ENCODE results near the gene SLC14A1. TPM values are rescaled to one million over a fixed set of nuclear protein-coding genes. Genes with fewer than 3 reads are reported as not detected.

Gene SLC14A1
- total RNA-seq, 1 experiment from 2014 or later = 4.6 TPM

DNA sequence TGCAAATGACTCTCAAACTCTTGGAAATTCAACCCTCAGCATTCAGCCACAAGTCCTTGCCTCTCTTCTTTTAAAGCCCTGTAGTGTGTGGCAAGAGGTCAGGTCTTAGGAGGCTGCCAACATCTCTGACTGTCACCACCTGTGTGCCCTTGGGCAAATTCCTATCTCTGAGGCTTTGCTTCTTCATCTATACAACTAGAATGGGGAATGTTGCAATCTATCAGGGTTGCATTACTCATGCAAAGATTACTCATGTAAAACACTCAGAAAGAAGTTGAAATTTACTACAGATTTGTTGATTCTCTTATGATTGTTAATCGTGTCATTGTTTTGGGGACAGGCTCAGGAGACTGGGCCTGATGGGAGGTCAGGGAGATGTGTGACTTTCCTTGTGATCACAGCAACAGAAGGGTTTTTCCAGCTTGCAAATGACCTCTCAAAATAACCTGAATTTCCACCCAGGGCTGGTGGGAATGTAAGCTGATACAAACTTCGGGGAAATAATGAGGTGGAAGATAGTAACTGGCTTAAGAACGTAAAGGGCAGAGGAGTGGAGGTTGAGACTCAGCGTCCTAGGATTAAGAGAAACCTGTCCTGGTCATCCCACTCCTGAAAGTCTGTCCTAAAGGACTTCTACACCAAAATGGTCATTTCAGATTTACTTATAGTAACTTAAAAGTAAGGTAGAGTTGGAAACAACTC, 69.4 kb downstream of the SLC14A1 start:
- peak; percentile 100 for DNase-seq (ENCODE audit: low read depth)

DNA sequence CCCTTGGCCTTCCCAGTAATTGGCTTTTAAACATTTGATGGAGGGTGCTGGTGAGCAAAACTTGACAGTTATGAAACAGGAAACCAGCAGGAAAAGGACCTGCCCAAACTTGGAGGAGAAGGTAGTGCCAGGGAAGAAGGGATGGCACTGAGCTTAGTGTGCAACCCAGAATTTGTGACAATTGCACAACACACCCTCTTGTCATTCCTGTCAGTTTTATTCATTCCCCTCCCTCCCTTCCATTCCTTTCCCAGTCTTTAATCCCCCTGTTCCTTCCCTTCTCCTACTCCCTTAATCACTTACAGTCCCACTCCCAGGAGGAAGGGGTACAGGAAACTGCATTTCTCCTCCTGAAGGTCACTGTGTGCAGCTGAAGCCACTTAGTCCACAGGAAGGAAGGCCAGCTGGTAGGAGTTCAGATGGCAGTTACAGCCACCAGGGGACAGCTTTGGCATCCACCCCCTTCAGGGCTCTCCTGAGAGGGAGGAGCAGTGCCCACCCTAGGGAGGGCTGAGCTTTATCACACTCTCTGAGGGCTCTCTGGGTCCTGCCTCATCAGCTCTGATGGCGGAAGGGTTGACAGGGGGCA, 77.5 kb downstream of the SLC14A1 start:
- DNase-seq (ENCODE audit: low read depth) = no peak

Other genes starting within 250 kb of the SLC14A1 start
- 0.07 TPM in 1 of 2 replicates, not detected in the other for gene SLC14A2, start 108.7 kb upstream of the SLC14A1 start, total RNA-seq (2014; rRNA removed; shearing (Covaris generic))
- 2.1 and 8.6 TPM in 2 replicates for gene SIGLEC15, start 101.5 kb downstream of the SLC14A1 start, total RNA-seq (2014; rRNA removed; shearing (Covaris generic))
- gene EPG5, start 243.1 kb downstream of the SLC14A1 start, total RNA-seq (2014; rRNA removed; shearing (Covaris generic)) = 15.9 and 29.0 TPM in 2 replicates